WERI-Rb-1 (cell line): ENCODE measurements around the gene ST3GAL4.
"Not testable (repeated sequence)": the region's sequence is repeated elsewhere in the genome, so short reads cannot be mapped to it uniquely, and the experiment has no call there.

Experiments used
- DNase-seq: peaks from one replicate; pipeline ENCODE4 v3.0.0-alpha.2; 2020
- H3K27ac ChIP-seq: fragments of 250-450 bp; sonication (Bioruptor Pico); 2 replicates; pipeline ENCODE4 v1.5.1; 2020; ENCODE audit warnings: mild to moderate bottlenecking, moderate library complexity
- H3K27me3 ChIP-seq: fragments of 250-450 bp; sonication (Bioruptor Pico); 2 replicates; pipeline ENCODE4 v1.5.1; 2021; ENCODE audit warnings: mild to moderate bottlenecking, low read depth, moderate library complexity; ENCODE audit not compliant: insufficient read depth, severe bottlenecking
- H3K36me3 ChIP-seq: fragments of 250-450 bp; sonication (Bioruptor Pico); 2 replicates; pipeline ENCODE4 v1.5.1; 2020; ENCODE audit warnings: mild to moderate bottlenecking, moderate library complexity
- H3K4me3 ChIP-seq: 2 replicates; pipeline ENCODE4 v1.5.1; 2011; ENCODE audit warnings: low read depth, mild to moderate bottlenecking, control low read depth, low read length
- H3K9me3 ChIP-seq: fragments of 250-450 bp; sonication (Bioruptor Pico); 2 replicates; pipeline ENCODE4 v1.5.1; 2021; ENCODE audit warnings: mild to moderate bottlenecking, moderate library complexity; ENCODE audit not compliant: severe bottlenecking
- TF ChIP-seq, protein P1 (sequence below): IDR thresholded peaks from 2 replicates; pipeline ENCODE4 v1.5.1; 2011; ENCODE audit warnings: low read depth, mild to moderate bottlenecking, control low read depth, inconsistent platforms, low read length

ST3GAL4 gene

DNA sequence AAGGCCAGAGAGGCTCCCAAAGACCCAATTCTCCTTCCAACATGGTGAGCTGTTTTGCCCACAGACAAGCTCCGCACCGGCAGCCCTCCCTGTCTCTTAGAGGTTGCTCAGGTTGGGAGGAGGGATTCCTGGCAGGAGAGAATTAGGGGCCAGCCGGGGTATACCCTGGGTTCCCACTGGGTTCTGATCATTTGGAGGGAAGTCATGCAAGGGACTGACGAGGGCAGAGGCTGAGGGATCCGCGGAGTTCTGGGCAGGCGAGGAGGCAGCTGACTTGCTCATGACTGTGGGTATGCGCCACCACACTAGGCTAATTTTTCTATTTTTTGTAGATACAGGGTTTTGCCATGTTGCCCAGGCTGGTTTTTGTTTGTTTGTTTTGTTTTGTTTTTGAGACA is 4.6 kb downstream of the ST3GAL4 start:
- TF ChIP-seq, protein P1, sequence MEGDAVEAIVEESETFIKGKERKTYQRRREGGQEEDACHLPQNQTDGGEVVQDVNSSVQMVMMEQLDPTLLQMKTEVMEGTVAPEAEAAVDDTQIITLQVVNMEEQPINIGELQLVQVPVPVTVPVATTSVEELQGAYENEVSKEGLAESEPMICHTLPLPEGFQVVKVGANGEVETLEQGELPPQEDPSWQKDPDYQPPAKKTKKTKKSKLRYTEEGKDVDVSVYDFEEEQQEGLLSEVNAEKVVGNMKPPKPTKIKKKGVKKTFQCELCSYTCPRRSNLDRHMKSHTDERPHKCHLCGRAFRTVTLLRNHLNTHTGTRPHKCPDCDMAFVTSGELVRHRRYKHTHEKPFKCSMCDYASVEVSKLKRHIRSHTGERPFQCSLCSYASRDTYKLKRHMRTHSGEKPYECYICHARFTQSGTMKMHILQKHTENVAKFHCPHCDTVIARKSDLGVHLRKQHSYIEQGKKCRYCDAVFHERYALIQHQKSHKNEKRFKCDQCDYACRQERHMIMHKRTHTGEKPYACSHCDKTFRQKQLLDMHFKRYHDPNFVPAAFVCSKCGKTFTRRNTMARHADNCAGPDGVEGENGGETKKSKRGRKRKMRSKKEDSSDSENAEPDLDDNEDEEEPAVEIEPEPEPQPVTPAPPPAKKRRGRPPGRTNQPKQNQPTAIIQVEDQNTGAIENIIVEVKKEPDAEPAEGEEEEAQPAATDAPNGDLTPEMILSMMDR: no peak
- Histone ChIP-seq H3K27ac (peak overlapping the region; percentile 36), H3K4me3 (no peak overlapping the region), H3K27me3 (no peaks in the 10 kb centered on the region), H3K9me3 (no peaks in the 10 kb centered on the region), H3K36me3 (peaks cover 4% of the 10 kb centered on the region; the same call in 1 of the 2 replicates)
- DNase-seq: no peak

DNA sequence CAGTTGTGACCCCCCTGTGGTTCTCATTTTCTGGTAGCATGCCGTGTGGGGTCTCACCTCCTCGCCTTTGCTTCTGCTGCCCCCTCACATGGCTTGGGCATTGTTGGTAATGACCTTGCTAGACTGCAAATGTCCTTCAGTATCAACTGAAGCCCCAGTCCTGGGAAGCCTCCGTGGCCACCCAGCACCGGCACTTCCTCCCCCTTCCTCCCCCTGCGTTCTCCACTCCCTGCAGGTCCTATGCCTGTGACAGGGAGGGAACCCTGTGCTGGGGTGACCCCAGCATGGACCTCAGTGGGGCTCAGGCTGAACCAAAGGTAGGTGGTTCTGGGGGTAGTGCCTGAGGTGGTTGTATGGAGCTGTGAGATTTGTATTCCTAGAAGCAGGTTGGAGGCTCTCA is 5.9 kb downstream of the ST3GAL4 start:
- Histone ChIP-seq H3K4me3 (no peak overlapping the region), H3K36me3 (peaks cover 4% of the 10 kb centered on the region; the same call in 1 of the 2 replicates), H3K9me3 (no peaks in the 10 kb centered on the region), H3K27me3 (no peaks in the 10 kb centered on the region), H3K27ac (no peak overlapping the region)
- TF ChIP-seq, protein P1: no peak
- DNase-seq: no peak

DNA sequence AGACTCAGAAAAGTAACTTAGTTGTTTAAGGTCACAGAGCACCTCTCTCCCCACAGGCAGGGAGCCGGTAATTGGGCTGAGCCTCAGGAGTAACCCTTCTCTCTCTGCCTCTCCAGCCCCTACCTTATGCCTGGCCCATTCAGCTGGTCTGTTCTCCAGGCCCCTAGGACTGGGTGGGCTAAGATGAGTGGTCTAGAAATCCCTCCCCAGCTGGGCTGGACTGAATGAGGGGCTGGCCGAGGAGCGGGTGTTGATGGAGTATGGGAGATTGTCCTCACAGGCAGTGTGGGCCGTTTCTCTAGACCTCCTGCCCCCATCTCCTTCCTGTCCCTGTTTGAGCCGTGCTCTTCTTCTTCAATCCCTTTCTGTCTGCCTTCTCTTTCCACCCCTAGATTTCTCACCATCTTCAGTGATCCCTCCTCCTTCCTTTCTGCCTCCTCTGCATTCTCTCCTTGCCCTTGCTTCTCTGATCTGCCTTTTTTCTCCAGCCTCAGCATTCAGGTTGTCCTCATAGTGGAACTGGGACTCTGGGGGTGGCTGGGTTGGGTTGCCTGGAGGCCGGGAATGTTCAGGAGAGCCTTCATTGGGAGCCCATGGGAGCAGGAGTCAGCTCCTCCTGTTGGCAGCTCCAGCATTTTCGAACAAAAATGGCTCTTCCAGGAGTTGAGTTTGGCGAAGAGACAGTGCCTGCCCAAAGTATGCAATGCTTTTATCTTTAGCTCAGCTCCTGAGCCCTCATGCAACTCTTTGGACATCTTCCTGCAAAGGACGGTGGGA is 7.6 kb downstream of the ST3GAL4 start:
- Histone ChIP-seq H3K27me3 (no peaks in the 10 kb centered on the region), H3K27ac (no peak overlapping the region), H3K9me3 (no peaks in the 10 kb centered on the region), H3K4me3 (no peak overlapping the region), H3K36me3 (peaks cover 4% of the 10 kb centered on the region; the same call in 1 of the 2 replicates)
- TF ChIP-seq, protein P1: no peak
- no peak for DNase-seq

DNA sequence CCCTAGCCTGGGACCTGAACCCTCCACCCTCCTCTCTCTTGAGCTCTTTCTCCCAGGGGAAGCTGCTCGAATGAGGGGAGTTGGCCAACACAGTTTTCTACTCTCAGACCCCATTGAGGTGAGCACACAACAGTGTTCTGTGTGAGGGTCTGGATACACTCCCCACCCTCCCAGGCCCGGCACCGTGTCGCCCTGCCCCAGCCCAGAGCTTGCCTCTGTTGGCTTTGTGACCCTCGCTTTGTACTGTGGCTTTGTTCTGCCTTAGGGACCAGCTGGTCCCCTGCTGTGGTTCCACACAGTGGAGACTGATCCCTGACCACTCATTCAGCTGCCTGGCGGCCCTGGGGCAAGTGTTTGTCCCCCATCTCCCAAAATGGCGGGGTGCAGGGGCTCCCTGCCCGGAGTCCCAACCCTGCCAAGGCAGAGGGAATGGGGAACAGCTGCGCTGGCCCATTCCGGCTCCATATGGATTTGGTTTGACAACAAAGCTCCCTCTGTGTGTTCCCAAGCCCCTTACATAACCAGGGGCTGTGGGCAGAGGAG is 8.3 kb downstream of the ST3GAL4 start:
- Histone ChIP-seq H3K9me3 (no peaks in the 10 kb centered on the region), H3K36me3 (peaks cover 4% of the 10 kb centered on the region; the same call in 1 of the 2 replicates), H3K27ac (no peak overlapping the region), H3K4me3 (no peak overlapping the region), H3K27me3 (no peaks in the 10 kb centered on the region)
- TF ChIP-seq, protein P1: no peak
- no peak for DNase-seq

DNA sequence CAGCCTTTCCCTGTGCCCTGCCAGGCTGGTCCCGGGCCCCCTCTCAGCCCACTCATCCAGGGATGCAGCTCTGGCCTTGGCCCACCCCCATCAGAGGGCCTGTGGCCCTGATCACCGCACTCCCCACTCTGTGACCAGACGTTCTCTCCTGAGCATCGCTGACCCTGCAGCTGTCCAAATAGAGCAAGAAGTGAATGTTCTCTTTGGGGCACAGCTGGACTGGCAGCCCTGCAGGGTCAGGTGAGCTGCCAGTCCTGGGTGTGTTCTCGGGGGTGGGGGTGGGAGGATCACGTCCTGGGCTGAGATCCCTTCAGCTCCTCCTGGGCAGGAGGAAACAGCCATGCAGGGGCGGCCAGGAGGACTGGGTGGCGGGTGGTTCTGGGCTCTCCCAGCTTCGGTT is 9.2 kb downstream of the ST3GAL4 start:
- not testable (repeated sequence) for H3K4me3 ChIP-seq, H3K36me3 ChIP-seq, H3K27me3 ChIP-seq, H3K9me3 ChIP-seq, H3K27ac ChIP-seq, DNase-seq

DNA sequence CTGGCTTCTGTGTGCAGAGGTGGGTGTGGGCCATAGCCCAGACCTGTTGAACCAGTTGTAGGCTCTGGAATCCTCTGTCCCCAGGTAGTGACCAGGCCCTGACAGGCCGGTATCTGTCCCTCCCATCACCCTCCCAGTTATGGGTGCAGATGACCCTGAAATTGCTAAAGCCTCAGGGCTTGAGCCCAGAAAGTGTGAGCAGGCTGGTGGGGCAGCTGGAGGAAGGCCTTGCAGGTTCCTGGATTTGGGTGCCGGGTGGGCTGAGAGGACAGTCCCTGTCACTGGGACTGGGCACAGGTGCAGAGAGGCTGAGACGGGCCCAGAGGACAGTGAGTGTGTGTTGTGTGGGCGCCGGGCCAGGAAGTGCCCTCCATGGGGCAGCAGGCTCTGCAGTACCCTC is 10.0 kb downstream of the ST3GAL4 start:
- not testable (repeated sequence) for H3K36me3 ChIP-seq, H3K27ac ChIP-seq, H3K27me3 ChIP-seq, DNase-seq, H3K9me3 ChIP-seq, H3K4me3 ChIP-seq
